ENCODE data around the gene LEMD1. TPM values are rescaled to one million over a fixed set of nuclear protein-coding genes. Genes with fewer than 3 reads are reported as not detected.

Gene LEMD1
- total and polyA plus RNA-seq, 8 donors = 0.28 to 0.32 TPM; not detected in 6

DNA sequence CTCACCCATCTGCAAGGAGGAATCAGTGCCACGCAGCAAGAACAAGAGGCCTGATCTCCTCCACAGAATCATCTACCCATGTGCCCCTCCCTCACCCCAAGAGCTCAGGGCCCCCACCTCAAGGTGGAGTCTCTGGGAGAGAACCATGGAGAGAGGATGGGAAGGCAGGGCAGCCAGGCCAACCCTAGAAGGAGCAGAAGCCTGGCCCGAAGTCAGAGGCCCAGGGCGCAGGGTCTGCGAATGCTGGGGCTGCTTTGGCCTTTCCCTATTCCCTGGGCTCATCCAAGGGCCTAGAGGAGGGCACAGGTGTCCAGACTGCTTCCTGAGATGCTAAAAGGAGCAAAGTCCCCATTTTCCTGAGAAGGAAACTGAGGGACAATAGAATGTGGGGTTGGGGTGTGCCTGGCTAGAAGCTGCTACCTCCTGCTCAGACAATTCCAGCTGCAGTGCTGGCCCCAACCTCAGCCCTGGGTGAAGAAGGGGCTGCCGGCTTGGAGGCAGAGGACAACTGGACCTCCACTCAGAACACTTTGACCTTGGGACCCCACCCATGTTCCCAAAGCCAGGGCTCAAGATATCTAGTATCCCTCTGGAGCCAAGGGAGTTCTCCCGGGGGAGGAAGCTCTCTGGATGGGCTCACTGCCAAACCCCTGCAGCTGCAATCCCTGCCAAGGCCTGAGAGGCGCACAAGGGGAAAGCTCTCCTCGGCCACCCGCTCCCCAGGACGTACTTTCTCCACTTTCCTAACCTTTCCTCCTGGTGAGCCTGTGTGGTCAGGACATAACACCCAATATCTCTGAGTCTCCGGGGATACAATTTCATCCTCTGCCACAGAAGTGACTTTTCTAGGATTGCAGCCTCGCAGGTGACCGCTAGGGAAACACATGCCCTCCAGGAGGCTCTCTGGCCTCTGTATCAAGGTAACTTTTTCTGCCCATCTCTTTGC, 16.6 kb upstream of the LEMD1 start:
- Histone ChIP-seq H3K27ac (peak overlapping the region in 2 of 4 donors; percentile 33 to 37), H3K4me1 (peaks cover 0 to 21% (median 7%) of the 10 kb centered on the region in 3 donors)

GRCh38 chr1:205437570-205437969, 15.7 kb upstream of the LEMD1 start:
- WGBS, 2 donors = 77 to 93% methylated on average over 2 of the region's 2 CpGs
- DNase-seq = no peak
- Histone ChIP-seq H3K9me3 (no peaks in the 10 kb centered on the region), H3K4me1 (peaks cover 0 to 21% (median 7%) of the 10 kb centered on the region in 3 donors), H3K27me3 (no peaks in the 10 kb centered on the region), H3K27ac (no peak overlapping the region), H3K36me3 (no peaks in the 10 kb centered on the region), H3K4me3 (no peak overlapping the region)
- FAIRE-seq = no peak
- no peak for TF ChIP-seq CTCF (IDR thresholded peaks at IDR 0.05)
- no peak for ATAC-seq
- intact Hi-C loops (cut with DNase I) = loop anchor here in 1 of 3 donors (10.0 kb wide), 1 partner anchor 103 kb away; no protein-coding TSS in a partner anchor

More for the DNA sequence above, 16.6 kb upstream of the LEMD1 start:
- H3K9me3 ChIP-seq = no peaks in the 10 kb centered on the region
- no peaks in the 10 kb centered on the region for H3K36me3 ChIP-seq
- peak; percentile 74 to 93 (median 86) for DNase-seq
- WGBS, 2 donors = 41 to 43% methylated on average over 13 of the region's 13 CpGs
- TF ChIP-seq CTCF (IDR thresholded peaks at IDR 0.05) = peak; percentile 62 to 81 (median 76)
- intact Hi-C loops (cut with DNase I) = loop anchor here in 1 of 3 donors (10.0 kb wide), 1 partner anchor 104 kb away; no protein-coding TSS in a partner anchor
- no peak for FAIRE-seq
- no peaks in the 10 kb centered on the region for H3K27me3 ChIP-seq
- peak; percentile 75 to 81 (median 76) for ATAC-seq
- H3K4me3 ChIP-seq = no peak overlapping the region

DNA sequence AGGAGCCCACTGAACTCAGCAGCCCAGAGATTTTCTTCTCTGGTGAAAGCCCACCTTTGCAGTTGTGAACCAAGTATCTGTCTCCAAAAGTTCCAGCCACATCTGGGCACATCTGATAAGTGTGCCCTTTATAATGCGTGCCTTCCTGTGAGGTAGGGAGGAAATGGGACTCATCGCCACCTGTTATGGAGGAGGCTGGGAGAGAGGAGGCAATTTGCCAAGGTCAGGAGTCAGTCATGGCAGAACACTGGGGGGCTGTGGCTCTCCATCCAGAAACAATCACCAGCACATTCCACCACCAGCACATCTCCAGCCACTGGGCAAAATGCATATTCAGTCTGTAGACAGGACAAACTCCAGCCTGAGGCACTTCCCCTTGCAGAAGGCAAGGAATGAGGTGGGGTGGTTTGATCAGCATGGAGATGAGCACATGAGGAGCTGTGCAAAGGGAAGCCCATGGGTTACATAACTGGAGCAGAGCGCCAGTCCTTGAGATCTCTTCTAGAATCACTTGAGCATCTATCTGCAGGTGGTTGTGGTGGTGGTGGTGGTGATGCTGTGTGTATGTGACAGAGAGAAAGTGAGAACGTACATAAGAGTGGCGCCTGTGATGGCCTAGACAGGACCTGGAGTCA, 15.0 kb upstream of the LEMD1 start:
- TF ChIP-seq CTCF (IDR thresholded peaks at IDR 0.05) = no peak
- Histone ChIP-seq H3K9me3 (no peaks in the 10 kb centered on the region), H3K4me1 (peaks cover 0 to 19% (median 4%) of the 10 kb centered on the region in 3 donors), H3K27me3 (no peaks in the 10 kb centered on the region), H3K27ac (no peak overlapping the region), H3K4me3 (no peak overlapping the region), H3K36me3 (no peaks in the 10 kb centered on the region)
- DNase-seq = no peak
- FAIRE-seq = no peak
- ATAC-seq = no peak
- intact Hi-C loops (cut with DNase I) = loop anchor here in 1 of 3 donors (10.0 kb wide), 1 partner anchor 102 kb away; no protein-coding TSS in a partner anchor
- WGBS, 2 donors = 78 to 80% methylated on average over 5 of the region's 5 CpGs

- no peak for DNase-seq
- WGBS, 2 donors = 48 to 55% methylated on average over 10 to 11 of the region's 11 CpGs
- FAIRE-seq = no peak
- intact Hi-C loops (cut with DNase I) = loop anchor here in 1 of 3 donors (10.0 kb wide), 1 partner anchor 101 kb away; no protein-coding TSS in a partner anchor
- H3K27me3 ChIP-seq = no peaks in the 10 kb centered on the region
- H3K36me3 ChIP-seq = no peaks in the 10 kb centered on the region
- peaks cover 0 to 12% (median 0%) of the 10 kb centered on the region in 3 donors for H3K4me1 ChIP-seq
- H3K27ac ChIP-seq = no peak overlapping the region
- H3K4me3 ChIP-seq = no peak overlapping the region
- no peaks in the 10 kb centered on the region for H3K9me3 ChIP-seq
- ATAC-seq = no peak
- no peak for TF ChIP-seq CTCF (IDR thresholded peaks at IDR 0.05)
These were observed 14.0 kb upstream of the LEMD1 start for GRCh38 chr1:205435578-205436573.

Measured in pancreas (tissue), 10 donors.